ENCODE results near the gene POTEC.
"Not testable (repeated sequence)": the region's sequence is repeated elsewhere in the genome, so short reads cannot be mapped to it uniquely, and the experiment has no call there.

DNA sequence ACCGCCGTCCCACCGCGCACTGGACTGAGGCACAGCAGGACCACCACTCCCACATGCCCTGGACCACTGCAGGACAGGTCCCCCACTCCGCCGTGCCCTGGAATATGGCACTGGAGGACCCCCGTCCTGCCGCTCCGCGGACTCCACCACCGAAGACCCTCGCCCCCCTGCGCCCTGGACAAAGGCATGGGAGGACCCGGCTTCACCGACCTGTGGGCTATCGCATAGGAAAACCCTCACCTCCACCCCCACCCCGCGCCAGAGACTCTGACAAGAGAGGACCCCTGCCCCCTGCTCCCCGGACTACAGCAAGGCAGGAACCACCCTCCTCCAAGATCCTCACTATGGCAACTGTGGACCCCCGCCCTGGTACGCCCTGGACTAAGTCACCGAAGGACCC, 68.6 kb downstream of the POTEC start:
- TF ChIP-seq, protein P1, sequence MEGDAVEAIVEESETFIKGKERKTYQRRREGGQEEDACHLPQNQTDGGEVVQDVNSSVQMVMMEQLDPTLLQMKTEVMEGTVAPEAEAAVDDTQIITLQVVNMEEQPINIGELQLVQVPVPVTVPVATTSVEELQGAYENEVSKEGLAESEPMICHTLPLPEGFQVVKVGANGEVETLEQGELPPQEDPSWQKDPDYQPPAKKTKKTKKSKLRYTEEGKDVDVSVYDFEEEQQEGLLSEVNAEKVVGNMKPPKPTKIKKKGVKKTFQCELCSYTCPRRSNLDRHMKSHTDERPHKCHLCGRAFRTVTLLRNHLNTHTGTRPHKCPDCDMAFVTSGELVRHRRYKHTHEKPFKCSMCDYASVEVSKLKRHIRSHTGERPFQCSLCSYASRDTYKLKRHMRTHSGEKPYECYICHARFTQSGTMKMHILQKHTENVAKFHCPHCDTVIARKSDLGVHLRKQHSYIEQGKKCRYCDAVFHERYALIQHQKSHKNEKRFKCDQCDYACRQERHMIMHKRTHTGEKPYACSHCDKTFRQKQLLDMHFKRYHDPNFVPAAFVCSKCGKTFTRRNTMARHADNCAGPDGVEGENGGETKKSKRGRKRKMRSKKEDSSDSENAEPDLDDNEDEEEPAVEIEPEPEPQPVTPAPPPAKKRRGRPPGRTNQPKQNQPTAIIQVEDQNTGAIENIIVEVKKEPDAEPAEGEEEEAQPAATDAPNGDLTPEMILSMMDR (IDR thresholded peaks at IDR 0.05; ENCODE audit: extremely low read depth in 1 of 2, insufficient read depth in 1 of 2, low read depth in 1 of 2, low read length in 2 of 2): not testable (repeated sequence)
- not testable (repeated sequence) for TF ChIP-seq EZH2 (IDR thresholded peaks at IDR 0.05; ENCODE audit: borderline replicate concordance, low read depth, low read length, severe bottlenecking); POLR2A (IDR thresholded peaks at IDR 0.05; ENCODE audit: low read depth, low read length); MYC (IDR thresholded peaks at IDR 0.05; ENCODE audit: low read depth, low read length); JUN (IDR thresholded peaks at IDR 0.05; ENCODE audit: borderline replicate concordance, insufficient read depth, insufficient read length, low read depth); POLR2AphosphoS5 (IDR thresholded peaks at IDR 0.05; ENCODE audit: insufficient read depth, low read depth, low read length)
- TF ChIP-seq, protein P2, sequence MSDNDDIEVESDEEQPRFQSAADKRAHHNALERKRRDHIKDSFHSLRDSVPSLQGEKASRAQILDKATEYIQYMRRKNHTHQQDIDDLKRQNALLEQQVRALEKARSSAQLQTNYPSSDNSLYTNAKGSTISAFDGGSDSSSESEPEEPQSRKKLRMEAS (IDR thresholded peaks at IDR 0.05; ENCODE audit: insufficient read depth, insufficient read length): not testable (repeated sequence)
